KMS-11 (cell line): Measurements from ENCODE around the gene CNPY1.

ENCODE experiments used
- H2AFZ ChIP-seq: fragments of 200-600 bp; sonication (generic); 2 replicates; pipeline ENCODE4 v1.6.1; 2016; ENCODE audit warnings: antibody characterized with exemption, mixed run types, low read depth
- H3K27ac ChIP-seq: fragments of 200-600 bp; sonication (generic); 2 replicates; pipeline ENCODE4 v1.6.1; 2016; ENCODE audit warnings: mild to moderate bottlenecking, mixed run types
- H3K27me3 ChIP-seq: fragments of 200-600 bp; sonication (generic); 2 replicates; pipeline ENCODE4 v1.6.1; 2017; ENCODE audit warnings: mild to moderate bottlenecking, low read depth, mixed run types, moderate library complexity; ENCODE audit not compliant: insufficient read depth
- H3K36me3 ChIP-seq: fragments of 200-600 bp; sonication (generic); 2 replicates; pipeline ENCODE4 v1.6.1; 2017; ENCODE audit warnings: mild to moderate bottlenecking, mixed run types; ENCODE audit not compliant: insufficient read depth
- H3K4me1 ChIP-seq: fragments of 200-600 bp; sonication (generic); 2 replicates; pipeline ENCODE4 v1.6.1; 2016; ENCODE audit warnings: mild to moderate bottlenecking, low read depth, mixed run types; ENCODE audit not compliant: poor library complexity, severe bottlenecking
- H3K4me2 ChIP-seq: fragments of 200-600 bp; sonication (generic); 2 replicates; pipeline ENCODE4 v1.7.0; 2016; ENCODE audit warnings: mild to moderate bottlenecking, mixed run types
- H3K4me3 ChIP-seq: fragments of 200-600 bp; sonication (generic); IDR thresholded peaks from 2 replicates; pipeline ENCODE4 v1.6.1; 2017; ENCODE audit warnings: low read depth, low read length, mixed read lengths; ENCODE audit not compliant: insufficient read depth
- H3K79me2 ChIP-seq: fragments of 200-600 bp; sonication (generic); 2 replicates; pipeline ENCODE4 v1.6.1; 2016; ENCODE audit warnings: low read depth, mixed run types; ENCODE audit not compliant: insufficient read depth
- H3K9ac ChIP-seq: fragments of 200-600 bp; sonication (generic); 2 replicates; pipeline ENCODE4 v1.6.1; 2016; ENCODE audit warnings: mild to moderate bottlenecking, mixed run types
- H4K20me1 ChIP-seq: fragments of 200-600 bp; sonication (generic); 2 replicates; pipeline ENCODE4 v1.6.1; 2016; ENCODE audit warnings: mild to moderate bottlenecking, mixed run types; ENCODE audit not compliant: insufficient read depth
- TF ChIP-seq, protein P1 (sequence below): fragments of 200-600 bp; sonication (generic); conservative IDR thresholded peaks from 2 replicates; pipeline ENCODE4 v1.6.1; 2017; ENCODE audit warnings: low read depth, mild to moderate bottlenecking, antibody characterized with exemption, low read length, moderate library complexity, mixed read lengths

The CNPY1 gene

GRCh38 chr7:155471718-155472117, 74.6 kb downstream of the CNPY1 start:
- Histone ChIP-seq H2AFZ (no peak overlapping the region), H3K4me2 (no peak overlapping the region), H3K36me3 (no peaks in the 10 kb centered on the region), H3K9ac (no peak overlapping the region), H3K27me3 (peaks cover 36% of the 10 kb centered on the region), H3K27ac (no peak overlapping the region), H4K20me1 (no peaks in the 10 kb centered on the region), H3K4me3 (no peak overlapping the region), H3K79me2 (no peaks in the 10 kb centered on the region), H3K4me1 (peaks cover 2% of the 10 kb centered on the region)
- TF ChIP-seq, protein P1, sequence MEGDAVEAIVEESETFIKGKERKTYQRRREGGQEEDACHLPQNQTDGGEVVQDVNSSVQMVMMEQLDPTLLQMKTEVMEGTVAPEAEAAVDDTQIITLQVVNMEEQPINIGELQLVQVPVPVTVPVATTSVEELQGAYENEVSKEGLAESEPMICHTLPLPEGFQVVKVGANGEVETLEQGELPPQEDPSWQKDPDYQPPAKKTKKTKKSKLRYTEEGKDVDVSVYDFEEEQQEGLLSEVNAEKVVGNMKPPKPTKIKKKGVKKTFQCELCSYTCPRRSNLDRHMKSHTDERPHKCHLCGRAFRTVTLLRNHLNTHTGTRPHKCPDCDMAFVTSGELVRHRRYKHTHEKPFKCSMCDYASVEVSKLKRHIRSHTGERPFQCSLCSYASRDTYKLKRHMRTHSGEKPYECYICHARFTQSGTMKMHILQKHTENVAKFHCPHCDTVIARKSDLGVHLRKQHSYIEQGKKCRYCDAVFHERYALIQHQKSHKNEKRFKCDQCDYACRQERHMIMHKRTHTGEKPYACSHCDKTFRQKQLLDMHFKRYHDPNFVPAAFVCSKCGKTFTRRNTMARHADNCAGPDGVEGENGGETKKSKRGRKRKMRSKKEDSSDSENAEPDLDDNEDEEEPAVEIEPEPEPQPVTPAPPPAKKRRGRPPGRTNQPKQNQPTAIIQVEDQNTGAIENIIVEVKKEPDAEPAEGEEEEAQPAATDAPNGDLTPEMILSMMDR = no peak

DNA sequence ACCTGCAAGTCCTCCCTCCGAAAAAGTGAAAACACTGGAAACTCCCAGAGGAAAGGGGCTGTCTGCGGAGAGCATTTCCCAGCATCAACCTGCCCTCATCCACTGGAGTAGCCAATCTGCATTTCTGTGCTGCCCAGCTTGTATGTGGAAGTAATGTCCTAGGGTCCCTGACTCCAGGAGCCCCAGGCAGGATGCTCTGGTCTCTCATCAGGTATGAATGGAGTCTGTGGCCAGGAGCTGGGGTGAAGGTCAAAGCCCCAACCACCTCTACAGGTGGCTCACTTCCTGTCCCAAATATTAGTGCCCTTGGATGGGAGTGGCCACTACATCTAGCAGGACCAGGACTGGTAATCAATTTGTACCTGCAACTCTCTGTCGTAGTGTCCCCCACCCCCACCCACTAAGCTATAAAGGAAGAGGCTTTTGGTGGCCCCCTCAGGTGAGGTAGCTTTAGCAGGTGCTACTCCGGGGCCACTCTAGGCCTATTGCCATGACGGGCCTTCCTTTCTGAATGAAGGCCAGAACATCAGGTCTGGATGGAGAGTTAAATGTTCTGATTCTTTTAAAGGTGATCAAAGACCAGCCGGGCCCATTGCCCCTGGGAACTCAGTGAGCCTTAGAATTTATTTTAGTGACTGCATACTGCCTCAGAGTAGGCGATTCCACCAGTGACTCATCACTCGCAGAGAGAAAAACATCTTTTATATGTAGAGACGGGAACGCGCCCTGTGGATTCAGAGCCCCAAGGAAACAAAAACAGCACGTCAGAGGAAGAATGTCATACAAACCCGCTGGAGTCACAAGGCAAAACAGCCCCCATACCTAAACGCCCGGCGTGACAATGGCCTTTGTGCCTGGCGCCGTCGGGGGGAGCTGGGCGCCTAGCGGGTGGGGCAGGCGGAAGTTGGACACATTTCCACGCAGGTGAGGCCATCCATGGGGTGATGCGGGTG, 75.4 kb downstream of the CNPY1 start:
- no peaks in the 10 kb centered on the region for H4K20me1 ChIP-seq
- no peak overlapping the region for H2AFZ ChIP-seq
- no peaks in the 10 kb centered on the region for H3K79me2 ChIP-seq
- H3K36me3 ChIP-seq = no peaks in the 10 kb centered on the region
- peaks cover 36% of the 10 kb centered on the region for H3K27me3 ChIP-seq
- no peak overlapping the region for H3K9ac ChIP-seq
- TF ChIP-seq, protein P1 = no peak
- no peak overlapping the region for H3K27ac ChIP-seq
- H3K4me3 ChIP-seq = no peak overlapping the region
- H3K4me1 ChIP-seq = no peaks in the 10 kb centered on the region
- H3K4me2 ChIP-seq = no peak overlapping the region

GRCh38 chr7:155470186-155470487, 76.2 kb downstream of the CNPY1 start:
- no peaks in the 10 kb centered on the region for H3K79me2 ChIP-seq
- H3K4me2 ChIP-seq = no peak overlapping the region
- peaks cover 36% of the 10 kb centered on the region for H3K27me3 ChIP-seq
- H3K27ac ChIP-seq = no peak overlapping the region
- H3K9ac ChIP-seq = no peak overlapping the region
- TF ChIP-seq, protein P1 = no peak
- H3K36me3 ChIP-seq = no peaks in the 10 kb centered on the region
- no peaks in the 10 kb centered on the region for H3K4me1 ChIP-seq
- no peak overlapping the region for H2AFZ ChIP-seq
- H4K20me1 ChIP-seq = no peaks in the 10 kb centered on the region
- H3K4me3 ChIP-seq = no peak overlapping the region

DNA sequence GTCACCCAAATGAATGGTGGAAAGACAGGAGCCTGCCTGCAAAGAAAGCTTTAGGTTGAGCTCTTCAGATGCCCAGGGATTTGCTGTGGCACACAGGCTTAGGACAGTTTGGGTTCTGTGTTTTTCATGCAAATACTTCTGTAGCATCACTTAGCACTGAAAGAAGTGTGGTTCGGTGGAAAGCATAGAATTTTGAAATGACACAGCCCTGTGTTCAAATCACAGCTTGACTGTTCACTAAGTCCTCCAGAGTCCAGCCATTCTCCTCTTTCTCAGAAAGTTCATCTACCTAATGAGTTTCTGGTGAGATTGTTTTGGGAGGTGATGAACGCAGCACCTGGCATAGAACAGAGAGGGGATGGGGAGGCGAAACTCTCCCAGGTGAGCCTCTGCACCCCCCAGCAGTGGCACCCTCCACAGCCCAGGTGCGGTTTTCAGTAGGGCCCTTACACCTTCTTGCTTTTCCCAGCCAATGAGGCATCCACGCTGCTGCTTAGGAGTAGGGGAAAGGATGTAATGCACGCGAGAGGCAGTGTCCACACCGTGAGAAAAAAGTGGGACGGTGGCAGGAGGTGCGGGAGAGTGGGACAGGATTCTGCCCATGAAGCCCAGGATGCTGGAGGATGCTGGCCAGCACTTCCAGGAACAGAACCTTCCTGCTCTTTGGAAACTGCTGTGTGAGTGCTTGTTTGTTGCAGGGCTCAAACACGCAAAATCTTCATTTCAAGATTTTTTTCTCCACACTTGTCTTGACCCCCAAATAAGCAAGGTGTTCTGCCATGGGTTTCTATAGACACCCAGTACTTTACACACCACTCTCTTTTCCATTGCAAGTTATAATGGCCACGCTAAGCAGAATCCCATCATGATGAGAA, 76.8 kb downstream of the CNPY1 start:
- no peak overlapping the region for H3K27ac ChIP-seq
- H3K9ac ChIP-seq = no peak overlapping the region
- H4K20me1 ChIP-seq = no peaks in the 10 kb centered on the region
- TF ChIP-seq, protein P1 = no peak
- peaks cover 35% of the 10 kb centered on the region for H3K27me3 ChIP-seq
- no peak overlapping the region for H3K4me2 ChIP-seq
- H3K36me3 ChIP-seq = no peaks in the 10 kb centered on the region
- H3K79me2 ChIP-seq = no peaks in the 10 kb centered on the region
- H3K4me1 ChIP-seq = no peaks in the 10 kb centered on the region
- H3K4me3 ChIP-seq = no peak overlapping the region
- H2AFZ ChIP-seq = no peak overlapping the region
